ENCODE results near the gene CNPY1.

The CNPY1 gene

DNA sequence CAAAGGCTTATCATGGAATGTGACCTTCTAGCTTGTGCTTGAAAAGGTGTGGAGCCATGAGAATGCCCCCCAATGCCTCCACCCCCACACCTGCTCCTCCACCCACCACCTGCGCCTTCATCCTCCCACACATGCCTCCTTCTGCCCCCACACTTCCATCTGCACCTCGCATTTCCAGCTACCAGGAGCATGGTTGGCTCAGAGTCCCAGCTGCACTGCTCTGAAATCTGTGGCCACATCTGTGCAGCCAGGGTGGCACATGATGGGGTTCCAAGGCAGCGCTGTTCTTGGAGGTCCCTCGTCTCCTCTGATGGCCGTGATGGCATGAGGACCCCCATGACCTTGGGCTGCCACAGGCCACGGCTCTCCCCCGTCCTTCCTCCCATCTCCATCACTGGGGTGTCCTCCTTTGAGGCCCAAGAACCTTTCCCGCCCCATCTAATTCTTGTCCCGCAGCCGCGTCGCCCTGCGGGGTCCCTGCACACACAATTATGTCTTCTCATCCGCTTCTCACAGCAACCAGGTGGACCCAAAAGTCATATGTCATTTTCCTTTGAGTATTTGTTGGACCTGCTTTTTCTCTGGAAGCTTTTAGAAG, 40.6 kb upstream of the CNPY1 start:
- Histone ChIP-seq H3K4me3 (ENCODE audit: low read length in 2 of 2) (no peak overlapping the region), H3K27ac (ENCODE audit: low read depth in 2 of 2, low read length in 2 of 2) (no peak overlapping the region), H3K36me3 (ENCODE audit: control insufficient read depth in 2 of 2, insufficient read depth in 2 of 2, low read length in 2 of 2) (no peaks in the 10 kb centered on the region), H3K9ac (ENCODE audit: low read depth in 1 of 2, low read length in 2 of 2) (no peak overlapping the region), H3K4me1 (ENCODE audit: control insufficient read depth in 2 of 2, insufficient read depth in 2 of 2, low read length in 2 of 2) (peaks cover 3% of the 10 kb centered on the region in 2 donors), H3K9me3 (ENCODE audit: control insufficient read depth in 2 of 2, low read length in 2 of 2) (no peaks in the 10 kb centered on the region), H3K27me3 (ENCODE audit: control insufficient read depth in 2 of 2, insufficient read depth in 2 of 2, low read length in 2 of 2) (peaks cover 8 to 10% of the 10 kb centered on the region in 2 donors)

DNA sequence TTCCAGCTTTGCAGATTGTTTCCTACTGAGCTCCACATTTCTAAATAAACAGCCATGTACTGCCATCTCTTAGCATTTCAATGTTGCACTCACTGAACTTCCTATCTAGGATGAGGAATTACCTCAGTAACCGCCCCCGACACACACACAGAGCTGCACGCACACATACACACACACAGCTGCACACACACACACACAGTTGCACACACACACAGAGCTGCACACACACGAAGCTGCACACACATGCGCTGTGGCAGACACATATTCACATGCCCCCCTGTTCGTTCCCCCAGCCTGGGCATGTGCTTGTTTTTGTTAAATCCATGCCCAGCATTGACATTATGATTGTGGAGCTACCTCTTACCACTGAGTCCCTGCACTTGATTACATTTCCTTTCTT, 39.6 kb upstream of the CNPY1 start:
- Histone ChIP-seq H3K4me3 (ENCODE audit: low read length in 2 of 2) (no peak overlapping the region), H3K27ac (ENCODE audit: low read depth in 2 of 2, low read length in 2 of 2) (no peak overlapping the region), H3K27me3 (ENCODE audit: control insufficient read depth in 2 of 2, insufficient read depth in 2 of 2, low read length in 2 of 2) (peaks cover 7 to 10% of the 10 kb centered on the region in 2 donors), H3K36me3 (ENCODE audit: control insufficient read depth in 2 of 2, insufficient read depth in 2 of 2, low read length in 2 of 2) (no peaks in the 10 kb centered on the region), H3K9me3 (ENCODE audit: control insufficient read depth in 2 of 2, low read length in 2 of 2) (no peaks in the 10 kb centered on the region), H3K4me1 (ENCODE audit: control insufficient read depth in 2 of 2, insufficient read depth in 2 of 2, low read length in 2 of 2) (peaks cover 3% of the 10 kb centered on the region in 2 donors), H3K9ac (ENCODE audit: low read depth in 1 of 2, low read length in 2 of 2) (no peak overlapping the region)

DNA sequence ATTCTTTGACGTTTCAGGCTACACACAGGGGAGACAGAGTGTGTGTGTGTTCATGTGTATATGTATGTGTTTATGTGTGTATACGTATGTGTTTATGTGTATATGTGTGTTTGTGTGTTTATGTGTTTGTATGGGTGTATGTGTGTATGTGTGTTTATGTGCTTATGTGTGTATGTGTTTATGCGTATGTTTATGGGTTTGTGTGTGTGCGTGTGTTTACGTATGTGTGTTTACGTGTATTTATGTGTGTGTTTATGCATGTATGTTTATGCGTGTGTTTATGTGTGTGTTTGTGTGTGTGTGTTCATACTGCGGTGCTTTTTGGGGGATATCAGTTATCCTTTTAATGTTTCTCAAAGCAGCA, 39.2 kb upstream of the CNPY1 start:
- H3K36me3 ChIP-seq (ENCODE audit: control insufficient read depth in 2 of 2, insufficient read depth in 2 of 2, low read length in 2 of 2), result no peaks in the 10 kb centered on the region
- peaks cover 5 to 10% of the 10 kb centered on the region in 2 donors for H3K27me3 ChIP-seq (ENCODE audit: control insufficient read depth in 2 of 2, insufficient read depth in 2 of 2, low read length in 2 of 2)
- no peak overlapping the region for H3K9ac ChIP-seq (ENCODE audit: low read depth in 1 of 2, low read length in 2 of 2)
- H3K4me3 ChIP-seq (ENCODE audit: low read length in 2 of 2), result no peak overlapping the region
- no peaks in the 10 kb centered on the region for H3K9me3 ChIP-seq (ENCODE audit: control insufficient read depth in 2 of 2, low read length in 2 of 2)
- no peak overlapping the region for H3K27ac ChIP-seq (ENCODE audit: low read depth in 2 of 2, low read length in 2 of 2)
- peaks cover 0 to 3% of the 10 kb centered on the region in 2 donors for H3K4me1 ChIP-seq (ENCODE audit: control insufficient read depth in 2 of 2, insufficient read depth in 2 of 2, low read length in 2 of 2)

DNA sequence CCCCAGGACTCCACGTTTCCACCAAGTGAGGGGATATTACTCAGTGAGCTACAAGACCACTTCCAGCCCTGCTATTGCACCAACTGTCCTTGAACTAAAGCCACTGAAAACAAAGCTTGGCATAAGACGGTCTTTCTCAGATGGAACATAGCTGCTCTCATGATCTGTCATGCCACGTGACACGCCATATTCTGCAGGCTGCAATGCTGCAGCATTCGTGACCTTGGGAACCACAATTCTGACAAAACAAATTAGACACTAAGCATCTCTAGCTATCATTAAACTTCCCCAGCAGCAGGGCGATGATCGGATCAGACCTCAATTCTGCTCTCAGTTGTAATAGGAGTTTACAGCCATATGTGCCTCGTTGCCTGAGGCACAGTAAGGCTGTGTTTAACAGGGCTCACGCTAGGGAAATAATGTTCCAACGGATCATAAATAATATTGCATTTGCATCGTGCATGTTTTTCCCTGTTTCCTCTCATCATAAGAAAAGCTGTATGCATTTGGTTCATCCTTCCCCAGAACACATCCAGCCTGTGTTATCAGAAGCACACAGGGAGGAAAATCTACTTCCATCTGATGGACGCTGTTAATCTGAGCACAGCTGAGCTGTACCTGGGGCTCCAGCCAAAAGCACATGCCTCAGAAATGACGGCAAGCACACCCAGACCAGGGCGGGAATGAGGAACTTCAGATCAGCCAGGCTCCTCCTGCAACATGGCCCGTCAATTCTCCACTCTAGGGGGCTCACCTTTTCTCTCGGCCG, 38.6 kb upstream of the CNPY1 start:
- H3K9ac ChIP-seq (ENCODE audit: low read depth in 1 of 2, low read length in 2 of 2), result no peak overlapping the region
- no peak overlapping the region for H3K27ac ChIP-seq (ENCODE audit: low read depth in 2 of 2, low read length in 2 of 2)
- H3K36me3 ChIP-seq (ENCODE audit: control insufficient read depth in 2 of 2, insufficient read depth in 2 of 2, low read length in 2 of 2), result no peaks in the 10 kb centered on the region
- H3K9me3 ChIP-seq (ENCODE audit: control insufficient read depth in 2 of 2, low read length in 2 of 2), result no peaks in the 10 kb centered on the region
- H3K4me3 ChIP-seq (ENCODE audit: low read length in 2 of 2), result no peak overlapping the region
- peaks cover 8 to 10% of the 10 kb centered on the region in 2 donors for H3K27me3 ChIP-seq (ENCODE audit: control insufficient read depth in 2 of 2, insufficient read depth in 2 of 2, low read length in 2 of 2)
- H3K4me1 ChIP-seq (ENCODE audit: control insufficient read depth in 2 of 2, insufficient read depth in 2 of 2, low read length in 2 of 2), result peaks cover 0 to 3% of the 10 kb centered on the region in 2 donors

DNA sequence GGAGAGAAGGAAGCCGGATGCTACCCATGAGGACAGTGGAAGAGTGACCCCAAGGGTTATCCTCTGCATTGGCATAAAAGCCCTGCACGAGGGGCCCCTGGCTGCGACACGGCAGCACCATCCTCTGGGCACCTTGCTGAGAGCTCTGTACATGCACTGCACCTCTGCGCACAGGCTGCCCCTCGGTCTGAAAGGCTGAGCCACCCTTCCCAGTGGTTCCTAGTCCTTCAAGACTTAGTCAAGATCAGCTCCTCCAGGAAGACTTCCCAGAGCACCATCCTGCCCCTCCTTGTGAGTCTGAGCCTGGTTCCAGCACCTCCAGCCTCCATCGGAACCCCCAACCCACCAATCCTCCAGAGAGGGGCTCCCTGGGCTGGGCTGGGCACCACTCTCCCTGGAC, 37.9 kb upstream of the CNPY1 start:
- Histone ChIP-seq H3K9me3 (ENCODE audit: control insufficient read depth in 2 of 2, low read length in 2 of 2) (no peaks in the 10 kb centered on the region), H3K4me3 (ENCODE audit: low read length in 2 of 2) (no peak overlapping the region), H3K27me3 (ENCODE audit: control insufficient read depth in 2 of 2, insufficient read depth in 2 of 2, low read length in 2 of 2) (peaks cover 8 to 10% of the 10 kb centered on the region in 2 donors), H3K36me3 (ENCODE audit: control insufficient read depth in 2 of 2, insufficient read depth in 2 of 2, low read length in 2 of 2) (no peaks in the 10 kb centered on the region), H3K27ac (ENCODE audit: low read depth in 2 of 2, low read length in 2 of 2) (no peak overlapping the region), H3K9ac (ENCODE audit: low read depth in 1 of 2, low read length in 2 of 2) (no peak overlapping the region), H3K4me1 (ENCODE audit: control insufficient read depth in 2 of 2, insufficient read depth in 2 of 2, low read length in 2 of 2) (peaks cover 0 to 3% of the 10 kb centered on the region in 2 donors)

DNA sequence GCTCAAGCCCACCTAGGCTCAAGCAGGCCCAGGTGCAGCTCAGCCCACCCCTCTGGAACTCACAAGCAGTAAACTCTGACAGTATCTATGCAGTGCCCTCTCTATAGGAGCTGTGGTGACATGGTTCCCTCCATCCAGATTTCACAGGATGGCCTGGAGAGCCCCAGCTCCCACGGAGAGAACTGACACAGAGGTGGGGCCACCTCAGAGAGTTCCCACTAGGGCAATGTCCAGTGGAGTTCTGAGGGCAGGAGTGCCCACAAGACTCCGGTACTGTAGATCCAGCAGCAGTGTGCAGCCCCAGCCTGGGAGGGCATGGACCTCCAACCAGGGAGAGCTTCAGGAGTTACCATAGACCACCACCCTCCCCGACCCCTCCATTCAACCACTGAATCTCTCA, 37.3 kb upstream of the CNPY1 start:
- Histone ChIP-seq H3K4me1 (ENCODE audit: control insufficient read depth in 2 of 2, insufficient read depth in 2 of 2, low read length in 2 of 2) (peaks cover 0 to 3% of the 10 kb centered on the region in 2 donors), H3K36me3 (ENCODE audit: control insufficient read depth in 2 of 2, insufficient read depth in 2 of 2, low read length in 2 of 2) (no peaks in the 10 kb centered on the region), H3K27ac (ENCODE audit: low read depth in 2 of 2, low read length in 2 of 2) (no peak overlapping the region), H3K9me3 (ENCODE audit: control insufficient read depth in 2 of 2, low read length in 2 of 2) (no peaks in the 10 kb centered on the region), H3K9ac (ENCODE audit: low read depth in 1 of 2, low read length in 2 of 2) (no peak overlapping the region), H3K4me3 (ENCODE audit: low read length in 2 of 2) (no peak overlapping the region), H3K27me3 (ENCODE audit: control insufficient read depth in 2 of 2, insufficient read depth in 2 of 2, low read length in 2 of 2) (peaks cover 7 to 8% of the 10 kb centered on the region in 2 donors)

DNA sequence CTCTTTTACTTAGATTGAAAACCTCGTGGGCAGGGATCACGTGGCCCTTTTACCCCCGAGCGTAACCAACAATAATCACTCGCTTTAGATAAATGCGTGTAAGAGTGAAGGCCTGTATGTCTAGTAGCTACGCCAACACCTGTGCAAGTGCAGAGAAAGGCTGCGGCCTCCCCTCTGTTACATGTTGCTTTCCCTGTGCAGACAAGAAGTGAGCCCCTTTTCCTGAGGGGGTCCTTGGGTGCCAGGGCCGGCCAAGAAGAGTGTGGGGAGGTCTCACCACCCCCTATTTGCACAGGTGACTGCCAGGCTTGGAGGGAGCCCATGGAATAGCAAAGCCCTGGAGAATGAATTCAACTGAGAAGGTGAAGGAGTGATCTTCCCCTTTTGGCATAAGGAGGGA, 35.6 kb upstream of the CNPY1 start:
- Histone ChIP-seq H3K4me3 (ENCODE audit: low read length in 2 of 2) (no peak overlapping the region), H3K4me1 (ENCODE audit: control insufficient read depth in 2 of 2, insufficient read depth in 2 of 2, low read length in 2 of 2) (peaks cover 0 to 3% of the 10 kb centered on the region in 2 donors), H3K27me3 (ENCODE audit: control insufficient read depth in 2 of 2, insufficient read depth in 2 of 2, low read length in 2 of 2) (peaks cover 5 to 7% of the 10 kb centered on the region in 2 donors), H3K9ac (ENCODE audit: low read depth in 1 of 2, low read length in 2 of 2) (no peak overlapping the region), H3K27ac (ENCODE audit: low read depth in 2 of 2, low read length in 2 of 2) (no peak overlapping the region), H3K9me3 (ENCODE audit: control insufficient read depth in 2 of 2, low read length in 2 of 2) (no peaks in the 10 kb centered on the region), H3K36me3 (ENCODE audit: control insufficient read depth in 2 of 2, insufficient read depth in 2 of 2, low read length in 2 of 2) (no peaks in the 10 kb centered on the region)

DNA sequence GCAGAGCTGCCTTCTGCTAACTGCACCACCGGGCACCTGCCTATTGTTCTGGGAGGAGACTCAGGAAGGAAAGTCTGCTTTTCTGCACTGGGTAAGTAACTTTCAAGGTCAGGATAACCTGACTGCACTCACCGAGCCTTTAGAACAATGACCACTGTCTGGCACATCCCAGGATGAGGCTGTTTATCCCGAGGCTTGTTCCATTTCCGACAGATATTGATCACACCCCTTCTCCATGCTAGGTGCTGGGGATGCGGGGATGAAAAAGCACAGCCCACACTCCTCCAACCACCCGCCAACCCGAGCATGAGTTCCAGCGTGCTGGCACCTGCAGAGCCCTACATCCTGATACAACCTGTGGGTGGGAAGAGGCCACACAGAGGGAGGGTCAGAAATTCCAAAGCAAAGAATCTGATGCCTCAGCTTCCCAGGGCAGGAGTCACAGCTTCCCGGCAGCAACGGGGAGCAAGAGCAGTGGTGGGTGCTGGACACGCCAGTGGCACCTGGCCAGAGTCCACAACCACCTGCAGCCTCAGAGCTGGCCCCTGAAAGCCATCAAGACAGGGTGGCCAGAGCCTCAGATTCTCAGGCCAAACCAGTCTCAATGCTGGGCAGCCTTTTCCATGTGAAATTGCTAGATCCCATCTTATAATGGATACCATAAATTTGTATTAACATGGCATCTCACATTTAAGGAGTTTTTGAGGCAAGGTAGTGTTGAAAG, 34.9 kb upstream of the CNPY1 start:
- Histone ChIP-seq H3K36me3 (ENCODE audit: control insufficient read depth in 2 of 2, insufficient read depth in 2 of 2, low read length in 2 of 2) (no peaks in the 10 kb centered on the region), H3K27ac (ENCODE audit: low read depth in 2 of 2, low read length in 2 of 2) (no peak overlapping the region), H3K4me3 (ENCODE audit: low read length in 2 of 2) (no peak overlapping the region), H3K4me1 (ENCODE audit: control insufficient read depth in 2 of 2, insufficient read depth in 2 of 2, low read length in 2 of 2) (peaks cover 0 to 3% of the 10 kb centered on the region in 2 donors), H3K27me3 (ENCODE audit: control insufficient read depth in 2 of 2, insufficient read depth in 2 of 2, low read length in 2 of 2) (peaks cover 3 to 7% of the 10 kb centered on the region in 2 donors), H3K9me3 (ENCODE audit: control insufficient read depth in 2 of 2, low read length in 2 of 2) (no peaks in the 10 kb centered on the region), H3K9ac (ENCODE audit: low read depth in 1 of 2, low read length in 2 of 2) (no peak overlapping the region)

DNA sequence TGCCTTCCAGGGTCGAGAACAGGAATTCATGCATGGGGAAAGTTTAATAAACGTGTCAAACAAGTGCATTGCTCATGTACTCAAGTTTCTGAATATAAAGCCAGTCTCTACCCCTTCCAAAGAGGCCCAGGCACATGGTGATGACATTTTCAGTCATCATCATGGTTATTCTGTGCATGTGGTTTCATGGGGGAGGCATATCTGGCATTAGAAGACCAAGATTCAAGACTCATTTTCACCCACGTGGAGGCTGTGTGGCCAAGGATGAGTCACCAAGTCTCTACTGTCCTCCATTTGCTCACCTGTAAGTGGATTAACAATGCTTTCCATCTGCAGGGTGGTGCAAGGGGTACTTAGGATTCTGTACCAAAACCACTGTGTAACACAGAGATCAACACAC, 34.0 kb upstream of the CNPY1 start:
- H3K4me3 ChIP-seq (ENCODE audit: low read length in 2 of 2), result no peak overlapping the region
- H3K4me1 ChIP-seq (ENCODE audit: control insufficient read depth in 2 of 2, insufficient read depth in 2 of 2, low read length in 2 of 2), result peaks cover 0 to 1% of the 10 kb centered on the region in 2 donors
- H3K27me3 ChIP-seq (ENCODE audit: control insufficient read depth in 2 of 2, insufficient read depth in 2 of 2, low read length in 2 of 2), result peaks cover 3 to 7% of the 10 kb centered on the region in 2 donors
- no peaks in the 10 kb centered on the region for H3K9me3 ChIP-seq (ENCODE audit: control insufficient read depth in 2 of 2, low read length in 2 of 2)
- no peak overlapping the region for H3K9ac ChIP-seq (ENCODE audit: low read depth in 1 of 2, low read length in 2 of 2)
- H3K36me3 ChIP-seq (ENCODE audit: control insufficient read depth in 2 of 2, insufficient read depth in 2 of 2, low read length in 2 of 2), result no peaks in the 10 kb centered on the region
- H3K27ac ChIP-seq (ENCODE audit: low read depth in 2 of 2, low read length in 2 of 2), result no peak overlapping the region

DNA sequence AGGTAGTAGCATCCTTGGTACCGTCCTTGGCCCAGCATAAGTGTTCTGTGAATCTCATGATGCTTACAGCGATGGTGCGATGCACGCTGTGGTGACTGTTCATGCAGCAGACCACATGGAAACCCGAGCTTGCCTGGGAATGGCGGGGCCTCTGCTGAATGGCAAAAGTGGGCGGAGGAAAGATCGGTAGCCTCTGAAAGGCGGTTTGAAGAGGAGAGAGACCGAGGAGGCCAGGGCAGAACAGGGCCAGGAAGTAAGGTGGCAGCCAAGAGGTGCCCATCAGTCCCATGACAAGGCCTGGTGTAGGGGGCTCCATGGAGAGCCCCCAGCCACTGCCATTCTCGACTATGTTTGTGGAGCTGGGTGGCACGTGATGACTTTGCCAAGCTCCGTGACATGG, 33.2 kb upstream of the CNPY1 start:
- Histone ChIP-seq H3K36me3 (ENCODE audit: control insufficient read depth in 2 of 2, insufficient read depth in 2 of 2, low read length in 2 of 2) (no peaks in the 10 kb centered on the region), H3K9ac (ENCODE audit: low read depth in 1 of 2, low read length in 2 of 2) (no peak overlapping the region), H3K9me3 (ENCODE audit: control insufficient read depth in 2 of 2, low read length in 2 of 2) (no peaks in the 10 kb centered on the region), H3K27me3 (ENCODE audit: control insufficient read depth in 2 of 2, insufficient read depth in 2 of 2, low read length in 2 of 2) (peaks cover 3 to 6% of the 10 kb centered on the region in 2 donors), H3K4me1 (ENCODE audit: control insufficient read depth in 2 of 2, insufficient read depth in 2 of 2, low read length in 2 of 2) (no peaks in the 10 kb centered on the region), H3K4me3 (ENCODE audit: low read length in 2 of 2) (no peak overlapping the region), H3K27ac (ENCODE audit: low read depth in 2 of 2, low read length in 2 of 2) (no peak overlapping the region)

Measured in mucosa of rectum (tissue), 2 donors.